HG03439 (cell line): ENCODE data around the gene RABGGTA.
A peak's percentile ranks its signal among the peaks of the same experiment; 100 is the strongest.
"Not testable (repeated sequence)": the region's sequence is repeated elsewhere in the genome, so short reads cannot be mapped to it uniquely, and the experiment has no call there.

Experiments used
- ATAC-seq: cut with Tn5 transposase; IDR thresholded peaks from one replicate; pipeline ENCODE4 v1.9.1; 2021; ENCODE audit warnings: mild to moderate bottlenecking, moderate library complexity; ENCODE audit not compliant: unreplicated experiment

Gene RABGGTA

GRCh38 chr14:24243336-24243836 lies 28.0 kb downstream of the RABGGTA start:
- ATAC-seq: no peak

- ATAC-seq: peak; percentile 77
Observed at GRCh38 chr14:24241829-24242443, 29.5 kb downstream of the RABGGTA start.

GRCh38 chr14:24240110-24240918 lies 31.1 kb downstream of the RABGGTA start:
- no peak for ATAC-seq

- no peak for ATAC-seq
Observed at GRCh38 chr14:24238527-24239037, 32.8 kb downstream of the RABGGTA start.

GRCh38 chr14:24238123-24238522 lies 33.3 kb downstream of the RABGGTA start:
- no peak for ATAC-seq

GRCh38 chr14:24237463-24237955 lies 33.9 kb downstream of the RABGGTA start:
- no peak for ATAC-seq

GRCh38 chr14:24236689-24237462 lies 34.5 kb downstream of the RABGGTA start:
- no peak for ATAC-seq

GRCh38 chr14:24235804-24236688 lies 35.4 kb downstream of the RABGGTA start:
- no peak for ATAC-seq

GRCh38 chr14:24234095-24235005 lies 37.0 kb downstream of the RABGGTA start:
- no peak for ATAC-seq

- no peak for ATAC-seq
Observed at GRCh38 chr14:24233538-24233866, 37.9 kb downstream of the RABGGTA start.

- ATAC-seq: peak; percentile 47
Observed at GRCh38 chr14:24232645-24233537, 38.5 kb downstream of the RABGGTA start, which contains the start of gene GMPR2. Gene GMPR2 (plus strand): TSS chr14:24232929. CDS start chr14:24233254, 325 bp downstream.

- peak; percentile 67 for ATAC-seq
Observed at GRCh38 chr14:24232121-24232644, 39.2 kb downstream of the RABGGTA start, which contains the start of gene NEDD8. Gene NEDD8 (minus strand): TSS chr14:24232367. CDS start chr14:24232267, 100 bp downstream.

GRCh38 chr14:24231263-24232120 lies 39.9 kb downstream of the RABGGTA start:
- ATAC-seq: peak; percentile 16

GRCh38 chr14:24228902-24229301 lies 42.5 kb downstream of the RABGGTA start:
- ATAC-seq: no peak

- ATAC-seq: no peak
Observed at GRCh38 chr14:24226473-24226872, 44.9 kb downstream of the RABGGTA start.

- no peak for ATAC-seq
Observed at GRCh38 chr14:24224618-24225071, 46.8 kb downstream of the RABGGTA start.

GRCh38 chr14:24222987-24223386 lies 48.4 kb downstream of the RABGGTA start:
- not testable (repeated sequence) for ATAC-seq
